ENCODE results near the gene NLRP6.

Gene NLRP6

DNA sequence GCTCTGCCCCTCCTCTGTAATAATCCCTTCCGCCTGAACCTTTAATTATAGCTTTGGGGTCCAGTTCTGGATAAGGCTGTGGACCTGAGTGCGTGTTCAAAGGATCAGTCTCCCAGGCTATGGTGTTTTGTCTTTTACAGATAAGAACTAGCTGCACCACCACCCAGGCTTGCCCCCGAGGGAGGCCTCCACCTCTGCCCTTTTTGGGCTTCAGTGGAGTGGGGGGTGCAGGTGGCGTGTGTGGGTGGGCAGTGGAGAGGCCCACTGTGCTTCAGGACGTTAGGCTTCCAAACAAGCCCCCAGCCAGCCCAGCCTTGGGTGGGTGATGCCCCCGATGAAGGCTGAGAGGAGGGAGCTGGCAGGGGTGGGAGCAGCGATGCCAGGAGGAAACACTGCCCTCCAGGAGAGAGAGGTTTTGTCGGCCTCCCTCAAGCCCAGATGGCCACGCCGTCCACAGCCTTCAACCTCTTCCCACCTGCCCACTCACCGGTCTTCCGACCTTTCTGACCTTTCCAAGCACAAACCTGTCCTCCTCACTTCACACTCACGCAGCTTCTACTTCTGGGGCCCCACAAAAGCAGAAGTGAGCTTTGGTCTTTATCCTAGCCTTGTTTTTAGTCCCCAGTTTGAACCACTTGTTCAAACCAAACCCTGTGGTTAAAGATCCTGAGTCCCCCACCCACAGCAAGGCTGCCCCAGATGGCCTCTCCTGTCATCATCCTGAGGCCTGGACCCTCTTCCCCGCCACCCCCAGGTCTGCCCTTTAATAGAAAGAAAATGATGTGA is 21.1 kb upstream of the NLRP6 start:
- no peak for DNase-seq (ENCODE audit: low read depth)

DNA sequence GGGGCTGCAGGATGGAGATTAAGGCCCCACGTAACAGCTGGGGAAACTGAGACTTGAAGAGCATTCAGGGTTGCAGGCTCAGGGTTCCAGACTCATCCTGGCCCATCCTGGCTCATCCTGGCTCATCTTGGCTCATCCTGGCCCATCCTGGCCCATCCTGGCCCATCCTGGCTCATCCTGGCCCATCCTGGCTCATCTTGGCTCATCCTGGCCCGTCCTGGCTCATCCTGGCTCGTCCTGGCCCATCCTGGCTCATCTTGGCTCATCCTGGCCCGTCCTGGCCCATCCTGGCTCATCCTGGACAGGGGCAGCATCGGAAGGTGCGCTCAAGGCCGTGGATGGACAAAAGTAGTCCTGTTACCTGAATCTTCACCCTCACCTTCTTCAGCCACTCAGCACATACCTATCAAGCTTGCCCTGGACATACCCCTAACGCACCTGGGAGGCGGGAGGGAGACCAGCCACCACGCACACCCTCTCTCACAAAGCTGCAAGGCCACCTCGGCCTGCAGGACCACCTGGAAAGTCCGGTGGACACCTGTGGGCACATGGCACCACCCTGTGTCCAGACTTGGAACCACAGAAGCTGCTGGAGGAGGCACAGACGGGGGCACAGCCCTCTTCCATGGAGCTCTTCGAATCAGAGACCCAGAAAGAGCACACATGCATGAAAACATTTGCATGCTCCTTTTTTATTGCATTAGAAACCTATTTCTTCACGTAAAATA is 20.3 kb upstream of the NLRP6 start:
- DNase-seq (ENCODE audit: low read depth): no peak

GRCh38 chr11:259413-259812 is 18.8 kb upstream of the NLRP6 start:
- no peak for DNase-seq (ENCODE audit: low read depth)

DNA sequence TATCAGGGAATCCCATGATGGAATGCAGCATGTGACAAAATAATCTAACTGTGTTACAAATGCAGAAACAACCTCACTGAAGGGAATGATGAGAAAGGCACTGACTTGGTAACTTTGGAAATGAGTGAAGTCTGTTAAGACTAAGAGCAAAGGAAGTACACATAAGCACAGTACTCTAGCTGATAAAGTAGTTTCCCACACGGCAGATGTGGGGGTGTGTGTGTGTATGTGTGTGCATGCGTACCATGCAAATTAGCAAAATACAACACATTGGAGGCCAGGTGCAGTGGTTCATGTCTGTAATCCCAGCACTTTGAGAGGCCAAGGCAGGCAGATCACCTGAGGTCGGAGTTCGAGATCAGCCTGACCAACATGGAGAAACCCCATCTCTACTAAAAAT is 16.6 kb upstream of the NLRP6 start:
- DNase-seq (ENCODE audit: low read depth): no peak

GRCh38 chr11:266676-267439 is 11.3 kb upstream of the NLRP6 start:
- DNase-seq (ENCODE audit: low read depth): no peak

DNA sequence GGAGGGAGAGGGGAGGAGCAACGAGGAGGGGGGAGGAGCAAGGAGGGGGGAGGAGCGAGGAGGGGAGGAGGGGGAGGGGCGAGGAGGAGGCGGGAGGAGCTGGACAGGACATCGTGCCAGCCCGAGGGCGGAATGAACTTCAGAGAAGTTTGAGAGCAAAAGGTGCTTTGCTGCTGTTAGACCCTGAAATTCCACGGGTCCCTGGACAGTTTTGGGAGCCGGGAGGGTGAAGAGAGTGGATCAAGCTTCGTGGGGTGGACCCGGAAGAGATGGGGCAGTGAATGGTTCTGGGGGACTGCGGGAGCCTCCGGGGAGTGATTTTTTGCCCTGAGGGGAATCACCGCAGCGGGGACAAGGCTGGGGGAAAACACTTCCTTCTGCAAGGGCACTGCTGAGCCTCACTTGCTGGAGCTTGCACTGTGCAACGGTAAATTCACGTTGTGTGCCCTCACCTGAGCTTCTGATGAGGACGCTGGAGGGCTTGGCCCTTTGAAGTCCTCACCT is 10.7 kb upstream of the NLRP6 start:
- DNase-seq (ENCODE audit: low read depth): no peak

- DNase-seq (ENCODE audit: low read depth): peak; percentile 57
Measured at GRCh38 chr11:268716-269145, 9.5 kb upstream of the NLRP6 start.

DNA sequence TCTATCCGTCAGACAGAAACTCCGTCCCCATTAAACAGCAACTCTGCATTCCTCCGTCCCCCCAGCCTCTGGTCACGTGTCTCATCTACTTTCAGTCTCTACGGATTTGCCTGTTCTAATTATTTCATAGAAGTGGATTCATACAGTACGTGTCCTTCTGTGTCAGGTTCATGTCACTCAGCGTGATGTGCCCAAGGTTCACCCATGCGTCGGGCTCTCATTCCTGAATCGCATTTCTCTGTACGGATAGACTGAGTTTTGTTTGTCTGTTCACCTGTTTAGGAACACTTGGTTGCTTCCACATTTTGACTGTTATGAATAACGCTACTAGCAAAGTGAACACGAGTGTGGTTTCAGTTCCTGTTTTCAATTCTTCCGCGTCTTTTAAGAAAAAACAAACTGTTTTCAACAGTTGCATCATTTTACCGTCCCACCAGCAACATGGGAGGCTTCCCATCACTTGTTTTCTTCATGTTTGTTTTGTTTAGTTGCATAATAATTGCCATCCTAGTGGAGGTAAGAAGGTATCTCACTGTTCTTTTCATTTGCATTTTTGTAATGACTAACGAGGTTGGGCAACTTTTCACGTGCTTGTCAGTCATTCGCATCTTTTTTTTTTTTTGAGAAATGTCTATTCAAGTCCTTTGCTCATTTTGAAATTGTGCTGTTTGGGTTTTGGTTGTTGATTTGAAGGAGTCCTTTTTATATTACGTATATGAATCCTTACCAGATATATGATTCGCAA is 8.9 kb upstream of the NLRP6 start:
- no peak for DNase-seq (ENCODE audit: low read depth)

GRCh38 chr11:270451-271318 is 7.5 kb upstream of the NLRP6 start:
- DNase-seq (ENCODE audit: low read depth): no peak

DNA sequence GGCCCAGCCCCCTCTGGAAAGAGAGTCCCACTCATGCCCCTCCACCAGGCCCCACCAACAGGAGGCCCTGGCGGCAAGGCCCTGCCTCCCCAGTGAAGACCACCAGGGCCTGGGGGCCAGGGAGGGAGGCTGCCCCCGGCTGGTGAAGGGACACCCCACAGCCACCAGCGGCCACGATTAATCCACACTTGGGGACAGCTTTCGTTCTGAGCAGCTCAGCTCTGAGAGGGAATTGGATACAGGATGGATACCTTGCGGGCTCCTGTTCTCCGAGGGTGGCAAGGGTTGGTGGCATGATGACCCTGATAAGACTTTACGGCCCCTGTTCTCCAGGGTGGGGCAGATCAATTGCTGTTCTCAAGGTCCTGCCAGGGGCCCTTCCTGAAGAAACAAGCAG is 6.9 kb upstream of the NLRP6 start:
- DNase-seq (ENCODE audit: low read depth): no peak

DNA sequence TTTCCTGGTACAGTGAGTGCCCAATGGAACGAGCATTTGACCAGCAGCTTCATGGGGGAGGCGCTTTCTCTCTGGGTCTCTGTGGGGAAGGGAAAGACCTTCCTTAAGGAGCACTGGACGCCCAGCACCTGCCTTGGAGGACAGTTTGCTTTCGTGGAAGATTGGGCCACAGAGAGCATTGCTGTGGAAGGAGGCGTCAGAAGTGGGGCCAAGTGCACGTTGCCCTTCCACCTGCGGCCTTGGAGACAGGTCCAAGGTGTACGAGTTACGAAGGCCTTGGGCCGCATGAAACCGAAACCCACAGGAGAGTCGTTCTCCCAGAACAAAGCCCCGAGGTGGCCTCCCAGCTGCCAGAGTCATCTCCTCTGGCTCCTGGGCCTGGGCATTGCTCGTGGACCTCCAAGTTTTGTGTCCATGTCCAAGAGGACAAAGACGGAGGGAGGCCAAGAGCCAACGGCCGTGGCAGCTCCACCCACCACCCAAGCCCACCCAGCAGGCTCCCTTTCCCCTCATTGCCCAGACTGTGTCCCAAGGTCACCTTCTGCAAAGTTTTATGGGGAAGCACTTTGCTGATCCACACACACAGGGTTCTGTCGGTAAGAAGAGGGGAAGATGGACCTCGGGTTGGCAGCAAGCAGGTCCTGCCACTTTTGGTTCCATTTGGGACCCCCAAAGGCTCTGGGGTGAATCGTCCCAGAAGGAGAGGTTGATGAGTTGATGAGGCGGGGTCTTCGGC is 5.8 kb upstream of the NLRP6 start:
- DNase-seq (ENCODE audit: low read depth): no peak

DNA sequence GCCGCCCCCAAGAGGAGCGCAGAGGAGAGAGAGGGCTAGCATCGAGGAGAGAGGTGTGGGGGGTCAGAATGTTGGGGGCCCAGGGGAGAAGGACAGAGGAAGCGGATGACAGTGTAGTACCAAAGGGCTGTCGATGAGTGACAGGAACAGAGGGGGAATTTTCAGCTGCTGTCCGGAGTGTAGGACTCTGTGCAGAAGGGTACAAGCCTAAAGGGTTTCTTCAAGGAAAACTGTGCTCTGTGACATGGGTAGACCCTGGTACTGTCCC is 5.3 kb upstream of the NLRP6 start:
- no peak for DNase-seq (ENCODE audit: low read depth)

GRCh38 chr11:276219-276618 is 2.0 kb upstream of the NLRP6 start:
- no peak for DNase-seq (ENCODE audit: low read depth)

GRCh38 chr11:279040-279965 is 1.1 kb downstream of the NLRP6 start:
- no peak for DNase-seq (ENCODE audit: low read depth)

- DNase-seq (ENCODE audit: low read depth): no peak
Measured at GRCh38 chr11:279966-280705, 1.9 kb downstream of the NLRP6 start.

DNA sequence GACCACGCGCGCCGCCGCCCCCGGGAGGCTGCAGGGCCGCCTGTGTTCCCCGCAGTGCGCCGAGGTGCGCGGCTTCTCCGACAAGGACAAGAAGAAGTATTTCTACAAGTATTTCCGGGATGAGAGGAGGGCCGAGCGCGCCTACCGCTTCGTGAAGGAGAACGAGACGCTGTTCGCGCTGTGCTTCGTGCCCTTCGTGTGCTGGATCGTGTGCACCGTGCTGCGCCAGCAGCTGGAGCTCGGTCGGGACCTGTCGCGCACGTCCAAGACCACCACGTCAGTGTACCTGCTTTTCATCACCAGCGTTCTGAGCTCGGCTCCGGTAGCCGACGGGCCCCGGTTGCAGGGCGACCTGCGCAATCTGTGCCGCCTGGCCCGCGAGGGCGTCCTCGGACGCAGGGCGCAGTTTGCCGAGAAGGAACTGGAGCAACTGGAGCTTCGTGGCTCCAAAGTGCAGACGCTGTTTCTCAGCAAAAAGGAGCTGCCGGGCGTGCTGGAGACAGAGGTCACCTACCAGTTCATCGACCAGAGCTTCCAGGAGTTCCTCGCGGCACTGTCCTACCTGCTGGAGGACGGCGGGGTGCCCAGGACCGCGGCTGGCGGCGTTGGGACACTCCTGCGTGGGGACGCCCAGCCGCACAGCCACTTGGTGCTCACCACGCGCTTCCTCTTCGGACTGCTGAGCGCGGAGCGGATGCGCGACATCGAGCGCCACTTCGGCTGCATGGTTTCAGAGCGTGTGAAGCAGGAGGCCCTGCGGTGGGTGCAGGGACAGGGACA is 2.7 kb downstream of the NLRP6 start:
- no peak for DNase-seq (ENCODE audit: low read depth)

- DNase-seq (ENCODE audit: low read depth): no peak
Measured at GRCh38 chr11:281486-282161, 3.4 kb downstream of the NLRP6 start.

Data from GM04504 (cell line).